K562 (cell line): Measurements from ENCODE around the gene CBX8. TPM values are rescaled to one million over a fixed set of nuclear protein-coding genes. Genes with fewer than 3 reads are reported as not detected.

Source experiments
- ATAC-seq: fragments of 200-7000 bp; cut with Tn5 transposase; 3 replicates; pipeline ENCODE4 v1.9.1; 2020; ENCODE audit warnings: moderate library complexity
- BruUV-seq: library from RNA; stranded (reverse); fragments of 400-500 nt; replicated peaks from 2 replicates; lab custom pipeline; 2021; lab: Mats Ljungman, UMichigan
- CTCF ChIA-PET: fragments of 300-600 bp; formaldehyde crosslinking; extraction: SDS; loops from one replicate; lab custom pipeline; 2021; ENCODE audit warnings: low intra/inter-chr PET ratio; lab: Yijun Ruan, JAX
- POLR2A ChIA-PET: fragments of 300-600, 350-650 bp; sonication (Branson Sonifier 250); formaldehyde crosslinking; extraction: SDS; loops from one replicate; lab custom pipeline; 2021; ENCODE audit warnings: antibody characterized with exemption, inconsistent platforms; lab: Yijun Ruan, JAX
- DNase-seq, 4 experiments: peaks; one replicate each; pipeline versions ENCODE4 v3.0.0 to v3.0.0-alpha.2; 2011 to 2018; ENCODE audit warnings: low spot score in 3 of 4, mixed read lengths in 3 of 4; ENCODE audit errors: extremely low read depth in 1 of 4
- FAIRE-seq: peaks from 2 replicates; lab custom pipeline; 2011; peaks lifted over from hg19 to GRCh38; lab: Jason Lieb, UNC
- H2AFZ ChIP-seq: 2 replicates; pipeline ENCODE4 v1.6.0; 2011; ENCODE audit warnings: low read depth, low read length, control low read depth, inconsistent platforms
- H3K27ac ChIP-seq: fragments of 200-600 bp; 3 replicates; pipeline ENCODE4 v1.8.0; 2011; ENCODE audit warnings: low read depth, mild to moderate bottlenecking, control low read depth, inconsistent platforms, low read length, moderate library complexity, mixed read lengths; ENCODE audit errors: extremely low read depth
- H3K27me3 ChIP-seq, 2 experiments: fragments of 300-600 bp in 1 of 2; 2 replicates in 1 of 2; 3 replicates in 1 of 2; pipeline versions ENCODE4 v1.6.0 to v1.8.0; 2011; ENCODE audit warnings: inconsistent platforms in 2 of 2, low read length in 2 of 2, mild to moderate bottlenecking in 1 of 2, mixed read lengths in 1 of 2, moderate library complexity in 1 of 2; ENCODE audit not compliant: control insufficient read depth in 2 of 2, insufficient read depth in 2 of 2
- H3K36me3 ChIP-seq: fragments of 300-600 bp; 3 replicates; pipeline ENCODE4 v1.8.0; 2011; ENCODE audit warnings: mild to moderate bottlenecking, low read length, inconsistent platforms; ENCODE audit not compliant: control insufficient read depth, insufficient read depth
- H3K4me1 ChIP-seq, 2 experiments: fragments of 200-600 bp in 1 of 2; replicated peaks in 1 of 2; 2 replicates in 1 of 2; 3 replicates in 1 of 2; pipeline versions ENCODE4 v1.5.1 to v1.8.0; 2011; ENCODE audit warnings: inconsistent platforms in 2 of 2, low read length in 2 of 2, mild to moderate bottlenecking in 1 of 2, mixed read lengths in 1 of 2, moderate library complexity in 1 of 2; ENCODE audit not compliant: control insufficient read depth in 2 of 2, insufficient read depth in 2 of 2
- H3K4me2 ChIP-seq: 2 replicates; pipeline ENCODE4 v1.6.1; 2011; ENCODE audit warnings: low read length, control low read depth, inconsistent platforms, mixed read lengths; ENCODE audit not compliant: insufficient read depth
- H3K4me3 ChIP-seq: fragments of 200-600 bp; sonication (generic), shearing (Covaris generic); 2 replicates; pipeline ENCODE4 v1.5.1; 2016; ENCODE audit warnings: control low read depth, inconsistent platforms
- H3K79me2 ChIP-seq: fragments of 200-600 bp; 3 replicates; pipeline ENCODE4 v1.8.0; 2011; ENCODE audit warnings: low read length, inconsistent platforms; ENCODE audit not compliant: control insufficient read depth, insufficient read depth
- H3K9ac ChIP-seq, 2 experiments: 2 replicates each; pipeline versions ENCODE4 v1.6.0 to v1.6.1; 2011; ENCODE audit warnings: low read depth in 2 of 2, low read length in 2 of 2, control low read depth in 1 of 2, inconsistent platforms in 1 of 2, mild to moderate bottlenecking in 1 of 2, mixed read lengths in 1 of 2; ENCODE audit not compliant: insufficient read depth in 1 of 2
- H3K9me1 ChIP-seq: one replicate; pipeline ENCODE4 v1.6.0; 2011; ENCODE audit warnings: inconsistent platforms, mild to moderate bottlenecking, low read length, moderate library complexity; ENCODE audit not compliant: control insufficient read depth, insufficient read depth
- H3K9me3 ChIP-seq: replicated peaks from 2 replicates; pipeline ENCODE4 v1.5.1; 2011; ENCODE audit warnings: low read depth, low read length, inconsistent platforms; ENCODE audit not compliant: control insufficient read depth, insufficient read depth
- H4K20me1 ChIP-seq: replicated peaks from 2 replicates; pipeline ENCODE4 v1.6.1; 2011; ENCODE audit warnings: low read length, inconsistent platforms, mixed read lengths; ENCODE audit not compliant: control insufficient read depth, insufficient read depth
- ARNT ChIP-seq, 2 experiments: fragments of 450-650 bp; IDR thresholded peaks; 2 replicates each; pipeline ENCODE4 v1.6.1; 2016; ENCODE audit warnings: mild to moderate bottlenecking in 1 of 2
- BRCA1 ChIP-seq, 2 experiments: fragments of 450-650 bp in 1 of 2; sonication (generic) in 1 of 2; formaldehyde crosslinking in 1 of 2; IDR thresholded peaks; 2 replicates each; pipeline versions ENCODE4 v1.5.0 to v1.6.1; 2017 to 2020; ENCODE audit warnings: mild to moderate bottlenecking in 1 of 2, missing genetic modification reagents in 1 of 2
- GATA2 ChIP-seq: sonication (generic); formaldehyde crosslinking; IDR thresholded peaks from 2 replicates; pipeline ENCODE4 v1.4.0; 2020; ENCODE audit warnings: mild to moderate bottlenecking, missing genetic modification reagents
- KAT2B ChIP-seq: IDR thresholded peaks from one replicate; pipeline ENCODE4 v1.6.1; 2012; ENCODE audit warnings: low read depth, mild to moderate bottlenecking, control low read depth, inconsistent platforms, low read length, moderate library complexity
- NELFE ChIP-seq: IDR thresholded peaks from 2 replicates; pipeline ENCODE4 v1.6.1; 2011; ENCODE audit warnings: mild to moderate bottlenecking; ENCODE audit not compliant: insufficient read depth, insufficient read length
- NR2C1 ChIP-seq, 2 experiments: fragments of 450-650 bp; IDR thresholded peaks; 2 replicates each; pipeline ENCODE4 v1.6.1; 2017; ENCODE audit warnings: mild to moderate bottlenecking in 2 of 2, antibody characterized with exemption in 1 of 2, inconsistent platforms in 1 of 2, missing compliant biosample characterization in 1 of 2, missing genetic modification characterization in 1 of 2
- PHF21A ChIP-seq: fragments of 450-650 bp; IDR thresholded peaks from 2 replicates; pipeline ENCODE4 v1.6.1; 2017; ENCODE audit warnings: low read depth, borderline replicate concordance
- POLR2B ChIP-seq: fragments of 450-650 bp; IDR thresholded peaks from 2 replicates; pipeline ENCODE4 v1.6.1; 2018; ENCODE audit warnings: low read depth; ENCODE audit not compliant: partially characterized antibody
- PTTG1 ChIP-seq: fragments of 450-650 bp; IDR thresholded peaks from 2 replicates; pipeline ENCODE4 v1.6.1; 2016; ENCODE audit warnings: low read depth, mild to moderate bottlenecking, missing genetic modification characterization, missing compliant biosample characterization
- RHOXF2B ChIP-seq: fragments of 250-450 bp; sonication (Bioruptor Pico); conservative IDR thresholded peaks from 2 replicates; pipeline ENCODE4 v1.5.1; 2021
- SNAPC5 ChIP-seq: fragments of 250-450 bp; sonication (Bioruptor Pico); IDR thresholded peaks from 2 replicates; pipeline ENCODE4 v1.8.0; 2021; ENCODE audit warnings: moderate library complexity, mild to moderate bottlenecking, inconsistent platforms
- TAL1 ChIP-seq: fragments of 450-650 bp; IDR thresholded peaks from 2 replicates; pipeline ENCODE4 v1.6.1; 2016; ENCODE audit warnings: mild to moderate bottlenecking
- ZNF431 ChIP-seq: sonication (generic); formaldehyde crosslinking; IDR thresholded peaks from 2 replicates; pipeline ENCODE4 v1.8.0; 2022; ENCODE audit warnings: mild to moderate bottlenecking, missing genetic modification reagents
- ZNF717 ChIP-seq: fragments of 250-450 bp; sonication (Bioruptor Pico); IDR thresholded peaks from 2 replicates; pipeline ENCODE4 v1.5.0; 2021
- ZSCAN29 ChIP-seq: fragments of 450-650 bp; IDR thresholded peaks from 2 replicates; pipeline ENCODE4 v1.6.1; 2017
- WGBS: fragments of 100-300 bp; shearing (Covaris generic); methylation state at CpG from one replicate; pipeline ENCODE4 v1.1.6; 2016; ENCODE audit warnings: low coverage, mixed read lengths; ENCODE audit not compliant: insufficient coverage; ENCODE audit errors: missing lambda C conversion rate; 5-methylcytosine and 5-hydroxymethylcytosine counted together
- in situ Hi-C: fragments of 300-500 bp; cut with MboI; formaldehyde crosslinking; loops from 4 replicates; pipeline ENCODE4 v1.15.0; 2018; ENCODE audit warnings: inconsistent platforms, mixed read lengths
- intact Hi-C: fragments of 100-400 bp; cut with micrococcal nuclease; formaldehyde crosslinking; loops from 2 replicates; pipeline ENCODE4 v1.14.2; 2022
- polyA plus RNA-seq, 8 experiments: library from polyadenylated mRNA; depleted of rRNA in 4 of 8; stranded (reverse) in 5 of 8; unstranded in 3 of 8; fragments of >200 nt; fragmentation: Nextera tagmentation in 2 of 8; fragmentation: Illumina TruSeq in 1 of 8; extraction: Ambion mirVana in 2 of 8; extraction: Trizol in 1 of 8; gene quantifications; 2 replicates each; pipeline versions ENCODE4 v1.2.1 to v1.2.3, GENCODE V29; 2011 to 2014; ENCODE audit warnings: inconsistent platforms in 1 of 8, missing spikeins in 1 of 8
- total RNA-seq, 7 experiments: library from RNA; depleted of rRNA in 6 of 7; stranded (reverse); fragments of >200 nt in 6 of 7; fragmentation: Illumina TruSeq in 2 of 7; extraction: Trizol in 2 of 7; gene quantifications; 2 replicates each; pipeline versions ENCODE4 v1.2.1 to v1.2.3, GENCODE V29; 2011 to 2021; ENCODE audit warnings: low replicate concordance in 1 of 7
- TF ChIP-seq, protein P1 (sequence below): fragments of 450-650 bp; IDR thresholded peaks from 2 replicates; pipeline ENCODE4 v1.6.1; 2016; ENCODE audit warnings: low read depth, mild to moderate bottlenecking, moderate library complexity
- TF ChIP-seq, protein P2 (sequence below), 2 experiments: IDR thresholded peaks; 2 replicates each; pipeline ENCODE4 v1.6.1; 2012; ENCODE audit warnings: improper control_type of control experiment in 2 of 2, low read depth in 2 of 2, low read length in 2 of 2, borderline replicate concordance in 1 of 2

The CBX8 gene
- total and polyA plus RNA-seq, 9 of the 15 experiments (the other 6 are each of a cell fraction or from before 2014, with no cell fraction given) = 0.08 to 11.9 (median 2.6) TPM

GRCh38 chr17:79833744-79834564 lies 37.1 kb upstream of the CBX8 start (continued):
- TF ChIP-seq, protein P1, sequence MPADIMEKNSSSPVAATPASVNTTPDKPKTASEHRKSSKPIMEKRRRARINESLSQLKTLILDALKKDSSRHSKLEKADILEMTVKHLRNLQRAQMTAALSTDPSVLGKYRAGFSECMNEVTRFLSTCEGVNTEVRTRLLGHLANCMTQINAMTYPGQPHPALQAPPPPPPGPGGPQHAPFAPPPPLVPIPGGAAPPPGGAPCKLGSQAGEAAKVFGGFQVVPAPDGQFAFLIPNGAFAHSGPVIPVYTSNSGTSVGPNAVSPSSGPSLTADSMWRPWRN = no peak
- TF ChIP-seq BRCA1 (IDR thresholded peaks at IDR 0.05) = no peak
- TF ChIP-seq BRCA1 (CRISPR knock-in tag; IDR thresholded peaks at IDR 0.05) = no peak
- TF ChIP-seq, protein P2, sequence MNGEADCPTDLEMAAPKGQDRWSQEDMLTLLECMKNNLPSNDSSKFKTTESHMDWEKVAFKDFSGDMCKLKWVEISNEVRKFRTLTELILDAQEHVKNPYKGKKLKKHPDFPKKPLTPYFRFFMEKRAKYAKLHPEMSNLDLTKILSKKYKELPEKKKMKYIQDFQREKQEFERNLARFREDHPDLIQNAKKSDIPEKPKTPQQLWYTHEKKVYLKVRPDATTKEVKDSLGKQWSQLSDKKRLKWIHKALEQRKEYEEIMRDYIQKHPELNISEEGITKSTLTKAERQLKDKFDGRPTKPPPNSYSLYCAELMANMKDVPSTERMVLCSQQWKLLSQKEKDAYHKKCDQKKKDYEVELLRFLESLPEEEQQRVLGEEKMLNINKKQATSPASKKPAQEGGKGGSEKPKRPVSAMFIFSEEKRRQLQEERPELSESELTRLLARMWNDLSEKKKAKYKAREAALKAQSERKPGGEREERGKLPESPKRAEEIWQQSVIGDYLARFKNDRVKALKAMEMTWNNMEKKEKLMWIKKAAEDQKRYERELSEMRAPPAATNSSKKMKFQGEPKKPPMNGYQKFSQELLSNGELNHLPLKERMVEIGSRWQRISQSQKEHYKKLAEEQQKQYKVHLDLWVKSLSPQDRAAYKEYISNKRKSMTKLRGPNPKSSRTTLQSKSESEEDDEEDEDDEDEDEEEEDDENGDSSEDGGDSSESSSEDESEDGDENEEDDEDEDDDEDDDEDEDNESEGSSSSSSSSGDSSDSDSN (IDR thresholded peaks at IDR 0.05; ENCODE audit: borderline replicate concordance in 1 of 2, low read depth in 2 of 2, low read length in 2 of 2) = peak; percentile 5 to 85; a peak in 2 of 4 replicates

DNA sequence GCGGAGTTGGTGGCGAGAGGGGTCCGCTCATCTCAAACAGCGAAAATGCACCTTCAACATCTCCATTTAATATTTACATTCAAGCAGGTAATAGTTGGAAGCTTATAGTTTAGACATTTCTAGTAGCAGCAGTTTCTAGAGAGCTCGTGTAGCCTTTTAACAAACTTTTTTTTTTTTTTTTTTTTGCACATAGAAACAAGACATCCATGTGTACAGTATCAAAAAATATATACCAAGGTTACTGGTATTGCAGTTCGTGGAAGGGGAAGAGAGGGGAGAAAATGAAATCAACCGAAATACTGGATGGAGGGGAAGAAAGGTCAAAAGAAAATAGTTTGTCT lies 36.2 kb upstream of the CBX8 start:
- H3K4me3 ChIP-seq = peak overlapping the region; percentile 48
- ChIA-PET CTCF (interaction anchor here (1.9 kb wide), 1 partner anchor 43 kb away, joined by 8 read pairs; no protein-coding TSS in a partner anchor), POLR2A (interaction anchor here (0.7 to 17.8 kb wide), 5 partner anchors 7 to 90 kb away, joined by 3 to 386 read pairs (median 10); partner anchors contain the start of gene CBX8)
- no peaks in the 10 kb centered on the region for H3K9me3 ChIP-seq
- peaks cover 72% of the 10 kb centered on the region for H3K79me2 ChIP-seq
- H2AFZ ChIP-seq = no peak overlapping the region
- no TSS peak for BruUV-seq
- peak in 1 of 4 experiments; percentile 7 for DNase-seq
- peaks cover 63 to 93% of the 10 kb centered on the region in 2 experiments for H3K4me1 ChIP-seq
- in situ Hi-C loops = no loop called here
- peak; percentile 26 for FAIRE-seq
- intact Hi-C loops = loop anchor here (2.0 to 10.0 kb wide), 2 partner anchors 22 to 88 kb away; no protein-coding TSS in a partner anchor
- WGBS = 3% methylated on average over 7 of the region's 7 CpGs
- no peaks in the 10 kb centered on the region for H3K27me3 ChIP-seq
- peak overlapping the region; percentile 65 for H3K4me2 ChIP-seq
- H3K9me1 ChIP-seq = peaks cover 4% of the 10 kb centered on the region
- peak overlapping the region; percentile 99 for H3K27ac ChIP-seq
- ATAC-seq = no peak
- peak overlapping the region; percentile 86 to 93 for H3K9ac ChIP-seq
- H3K36me3 ChIP-seq = peaks cover 38% of the 10 kb centered on the region; the same call in 1 of the 3 replicates
- H4K20me1 ChIP-seq = peaks cover 21% of the 10 kb centered on the region
- no peak for TF ChIP-seq NR2C1 (IDR thresholded peaks at IDR 0.05)
- TF ChIP-seq NR2C1 (tag; IDR thresholded peaks at IDR 0.05) = 0 out of 2 replicates have a peak, but pooled peaks have one; percentile 5
- no peak for TF ChIP-seq POLR2B
- no peak for TF ChIP-seq ZSCAN29
- no peak for TF ChIP-seq PTTG1 (tag)
- no peak for TF ChIP-seq NELFE
- TF ChIP-seq PHF21A = no peak
- TF ChIP-seq GATA2 (CRISPR knock-in tag) = no peak
- TF ChIP-seq ZNF431 (CRISPR knock-in tag) = no peak
- TF ChIP-seq RHOXF2B (CRISPR knock-in tag) = no peak
- TF ChIP-seq KAT2B = no peak
- no peak for TF ChIP-seq ZNF717 (CRISPR knock-in tag)
- TF ChIP-seq SNAPC5 (CRISPR knock-in tag) = no peak
- TF ChIP-seq ARNT (IDR thresholded peaks at IDR 0.05) = no peak
- TF ChIP-seq TAL1 = no peak
